CD4-positive, alpha-beta memory T cell (primary cell): ENCODE measurements around the gene MTUS2. TPM values are rescaled to one million over a fixed set of nuclear protein-coding genes. Genes with fewer than 3 reads are reported as not detected.

Source experiments
- CTCF ChIA-PET: fragments of 350-600 bp; sonication (Branson Sonifier 250); formaldehyde crosslinking; loops from one replicate; lab custom pipeline; 2021; ENCODE audit warnings: inconsistent platforms; ENCODE audit not compliant: partially characterized antibody; lab: Charles Lee
- POLR2A ChIA-PET: fragments of 350-600 bp; sonication (Branson Sonifier 250); formaldehyde crosslinking; loops from one replicate; lab custom pipeline; 2021; ENCODE audit not compliant: partially characterized antibody; lab: Charles Lee
- DNase-seq, 5 donors: peaks; one replicate each; pipeline versions ENCODE4 v3.0.0 to v3.0.0-alpha.2; 2020 to 2022; ENCODE audit warnings: mixed read lengths in 1 of 5
- H3K27ac ChIP-seq: one replicate; pipeline ENCODE4 v1.7.0; 2013; ENCODE audit warnings: low read depth, low read length
- H3K27me3 ChIP-seq: 2 replicates; pipeline ENCODE4 v1.7.0; 2013; ENCODE audit warnings: mild to moderate bottlenecking, low read length, moderate library complexity; ENCODE audit not compliant: insufficient read depth
- H3K36me3 ChIP-seq: 2 replicates; pipeline ENCODE4 v1.7.0; 2013; ENCODE audit warnings: mild to moderate bottlenecking, low read length, moderate library complexity; ENCODE audit not compliant: insufficient read depth
- H3K4me1 ChIP-seq: 2 replicates; pipeline ENCODE4 v1.7.0; 2013; ENCODE audit warnings: mild to moderate bottlenecking, low read length, moderate library complexity; ENCODE audit not compliant: insufficient read depth
- H3K4me3 ChIP-seq, 2 donors: one replicate each; pipeline ENCODE4 v1.7.0; 2013; ENCODE audit warnings: low read length in 2 of 2, mild to moderate bottlenecking in 1 of 2
- H3K9me3 ChIP-seq, 2 donors: one replicate each; pipeline ENCODE4 v1.7.0; 2013; ENCODE audit warnings: low read length in 2 of 2, control low read depth in 1 of 2; ENCODE audit not compliant: control insufficient read depth in 1 of 2
- H3K27ac Mint-ChIP-seq, 7 donors: one replicate each; pipeline ENCODE4 v1.8.0; 2020 to 2021; ENCODE audit warnings: mixed read lengths in 7 of 7, mild to moderate bottlenecking in 6 of 7, inconsistent platforms in 3 of 7, moderate library complexity in 3 of 7
- H3K27me3 Mint-ChIP-seq, 2 donors: one replicate each; pipeline ENCODE4 v1.8.0; 2020 to 2021; ENCODE audit warnings: mixed read lengths in 2 of 2
- H3K36me3 Mint-ChIP-seq, 2 donors: one replicate each; pipeline ENCODE4 v1.8.0; 2020 to 2021; ENCODE audit warnings: mixed read lengths in 2 of 2, inconsistent platforms in 1 of 2, mild to moderate bottlenecking in 1 of 2
- H3K4me1 Mint-ChIP-seq, 4 donors: one replicate each; pipeline ENCODE4 v1.8.0; 2020 to 2021; ENCODE audit warnings: mixed read lengths in 4 of 4, mild to moderate bottlenecking in 1 of 4
- H3K4me3 Mint-ChIP-seq, 8 donors: one replicate each; pipeline ENCODE4 v1.8.0; 2020 to 2021; ENCODE audit warnings: mixed read lengths in 8 of 8, mild to moderate bottlenecking in 7 of 8, moderate library complexity in 6 of 8, inconsistent platforms in 3 of 8
- H3K9me3 Mint-ChIP-seq, 8 donors: one replicate each; pipeline ENCODE4 v1.8.0; 2020 to 2021; ENCODE audit warnings: mixed read lengths in 8 of 8, mild to moderate bottlenecking in 5 of 8, inconsistent platforms in 3 of 8, moderate library complexity in 1 of 8
- intact Hi-C: fragments of 100-400 bp; cut with micrococcal nuclease; formaldehyde crosslinking; loops from one replicate; pipeline ENCODE4 v1.15.1; 2023
- polyA plus RNA-seq, 2 donors: library from polyadenylated mRNA; unstranded; fragments of 300-500 nt; fragmentation: Illumina TruSeq; gene quantifications; one replicate each; pipeline ENCODE4 v1.2.3, GENCODE V29; 2021
- total RNA-seq, 2 experiments: library from RNA; stranded (reverse); gene quantifications; one replicate each; pipeline ENCODE4 v1.2.3, GENCODE V29; 2021

The MTUS2 gene
- total and polyA plus RNA-seq, 4 experiments from 2014 or later: 0.12 to 1.1 (median 0.60) TPM

DNA sequence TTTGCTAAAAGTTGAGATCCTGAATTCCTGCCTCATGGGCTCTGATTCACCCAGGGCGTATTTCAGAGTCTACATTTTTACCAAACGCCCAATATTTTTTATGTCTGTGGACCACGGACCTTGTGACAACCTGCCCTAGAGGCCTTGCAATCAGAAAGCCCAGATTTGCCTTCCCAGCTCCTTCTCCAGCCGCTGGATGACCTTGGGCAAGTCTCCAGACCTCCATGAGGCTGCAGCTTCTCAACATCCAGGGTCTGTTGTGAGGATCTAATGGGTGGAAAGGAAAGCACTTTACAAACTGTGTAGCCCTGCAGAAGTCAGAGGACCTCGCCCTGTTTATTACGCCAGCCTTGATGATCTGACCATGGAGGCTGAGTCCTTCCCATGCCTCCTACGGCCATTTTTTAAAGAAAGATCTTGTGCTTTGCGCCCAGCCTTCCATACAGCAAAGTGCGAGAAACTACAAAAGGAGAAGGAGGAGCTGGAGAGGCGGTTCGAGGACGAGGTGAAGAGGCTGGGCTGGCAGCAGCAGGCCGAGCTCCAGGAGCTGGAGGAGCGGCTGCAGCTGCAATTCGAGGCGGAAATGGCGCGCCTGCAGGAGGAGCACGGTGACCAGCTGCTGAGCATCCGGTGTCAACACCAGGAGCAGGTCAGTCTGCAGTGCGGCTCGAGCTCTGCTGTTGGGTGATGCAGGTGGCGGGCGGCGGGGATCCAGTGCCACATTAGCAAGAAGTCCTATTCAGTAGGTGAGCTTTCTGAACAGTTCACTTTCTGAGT lies 659.8 kb downstream of the MTUS2 start:
- ChIA-PET POLR2A (no interaction called here), CTCF (interaction anchor here (1.1 to 1.3 kb wide), 3 partner anchors 8 to 28 kb away, joined by 3 to 4 read pairs (median 3); no protein-coding TSS in a partner anchor)

DNA sequence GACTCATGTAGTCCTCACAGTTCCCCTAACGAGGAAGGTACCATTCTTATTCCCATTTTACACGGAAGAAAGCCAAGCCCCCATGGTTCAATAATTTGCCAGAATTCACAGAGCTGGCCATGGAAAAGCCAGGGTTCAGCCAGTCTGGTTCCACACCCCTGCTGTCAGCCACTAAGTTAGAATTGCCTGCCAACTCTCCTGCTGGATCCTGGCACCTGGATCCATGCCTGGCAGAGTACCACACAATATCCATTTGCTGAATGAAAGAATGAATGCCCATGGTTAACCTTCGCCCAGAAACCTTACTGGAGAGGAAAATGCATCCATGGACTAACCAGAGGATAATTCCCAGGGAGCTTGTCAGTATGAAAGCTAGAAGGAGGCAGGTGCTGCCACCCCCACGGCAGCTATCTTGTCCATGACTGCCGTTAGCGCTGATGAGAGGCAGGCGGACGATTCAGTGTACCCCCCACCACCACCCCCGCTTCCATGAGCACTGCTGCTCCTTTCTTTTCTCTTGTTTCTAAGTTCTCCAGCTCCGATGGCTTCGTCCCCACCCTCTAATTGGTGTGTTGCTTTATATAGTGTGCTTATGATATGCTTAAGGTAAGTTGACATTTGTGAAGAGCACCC lies 660.9 kb downstream of the MTUS2 start:
- intact Hi-C loops: no loop called here
- Histone ChIP-seq H3K4me1 (no peaks in the 10 kb centered on the region), H3K27me3 (no peaks in the 10 kb centered on the region), H3K27ac (no peak overlapping the region), H3K4me3 (no peak overlapping the region), H3K9me3 (no peaks in the 10 kb centered on the region), H3K36me3 (no peaks in the 10 kb centered on the region)
- Mint-ChIP-seq H3K27ac (no peak overlapping the region), H3K4me1 (no peaks in the 10 kb centered on the region), H3K9me3 (no peaks in the 10 kb centered on the region), H3K36me3 (no peaks in the 10 kb centered on the region), H3K27me3 (peaks cover 10 to 15% of the 10 kb centered on the region in 2 donors), H3K4me3 (no peak overlapping the region)
- CTCF ChIA-PET: interaction anchor here (1.2 to 1.3 kb wide), 2 partner anchors 9 to 27 kb away, joined by 3 read pairs; no protein-coding TSS in a partner anchor
- DNase-seq: no peak
- POLR2A ChIA-PET: no interaction called here

More for the DNA sequence above, 659.8 kb downstream of the MTUS2 start:
- no peak overlapping the region for H3K27ac Mint-ChIP-seq
- Histone ChIP-seq H3K4me1 (no peaks in the 10 kb centered on the region), H3K4me3 (no peak overlapping the region), H3K27me3 (no peaks in the 10 kb centered on the region), H3K27ac (no peak overlapping the region), H3K36me3 (no peaks in the 10 kb centered on the region), H3K9me3 (no peaks in the 10 kb centered on the region)
- no peaks in the 10 kb centered on the region for H3K9me3 Mint-ChIP-seq
- no peaks in the 10 kb centered on the region for H3K4me1 Mint-ChIP-seq
- no peak for DNase-seq
- no peak overlapping the region for H3K4me3 Mint-ChIP-seq
- intact Hi-C loops: no loop called here
- no peaks in the 10 kb centered on the region for H3K36me3 Mint-ChIP-seq
- peaks cover 6 to 12% of the 10 kb centered on the region in 2 donors for H3K27me3 Mint-ChIP-seq

- intact Hi-C loops: no loop called here
- no peak overlapping the region for H3K4me3 ChIP-seq
- H3K27me3 Mint-ChIP-seq: peaks cover 10 to 15% of the 10 kb centered on the region in 2 donors
- H3K9me3 ChIP-seq: no peaks in the 10 kb centered on the region
- H3K9me3 Mint-ChIP-seq: no peaks in the 10 kb centered on the region
- H3K27ac Mint-ChIP-seq: no peak overlapping the region
- no peaks in the 10 kb centered on the region for H3K4me1 Mint-ChIP-seq
- H3K27ac ChIP-seq: no peak overlapping the region
- no peaks in the 10 kb centered on the region for H3K36me3 ChIP-seq
- no peak overlapping the region for H3K4me3 Mint-ChIP-seq
- ChIA-PET POLR2A (no interaction called here), CTCF (no interaction called here)
- H3K4me1 ChIP-seq: no peaks in the 10 kb centered on the region
- DNase-seq: no peak
- H3K27me3 ChIP-seq: no peaks in the 10 kb centered on the region
- no peaks in the 10 kb centered on the region for H3K36me3 Mint-ChIP-seq
Measured at GRCh38 chr13:29481603-29482002, 661.5 kb downstream of the MTUS2 start.

DNA sequence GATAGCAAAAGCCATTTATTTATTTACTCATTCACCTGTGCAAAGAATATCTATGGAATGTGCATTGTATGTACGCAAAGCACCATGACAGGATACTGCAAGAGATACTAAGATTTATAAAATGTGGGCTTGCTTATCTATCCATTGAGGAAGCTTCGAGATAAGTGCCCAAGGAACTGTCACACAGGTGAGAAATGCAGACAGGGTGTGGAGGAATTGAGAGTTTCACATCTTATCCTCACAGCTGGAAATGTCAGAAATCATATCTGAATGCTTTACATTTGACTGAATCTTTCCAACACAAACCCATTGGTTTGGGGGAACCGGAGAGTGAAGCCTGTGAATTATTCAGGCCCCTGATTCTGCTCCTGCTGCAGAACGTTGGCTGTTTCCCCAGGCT lies 662.4 kb downstream of the MTUS2 start:
- Histone ChIP-seq H3K4me1 (no peaks in the 10 kb centered on the region), H3K27ac (no peak overlapping the region), H3K27me3 (no peaks in the 10 kb centered on the region), H3K4me3 (no peak overlapping the region), H3K9me3 (no peaks in the 10 kb centered on the region), H3K36me3 (no peaks in the 10 kb centered on the region)
- H3K4me3 Mint-ChIP-seq: no peak overlapping the region
- no peak overlapping the region for H3K27ac Mint-ChIP-seq
- ChIA-PET CTCF (interaction anchor here (1.8 kb wide), 1 partner anchor 10 kb away, joined by 5 read pairs; no protein-coding TSS in a partner anchor), POLR2A (no interaction called here)
- no peak for DNase-seq
- H3K27me3 Mint-ChIP-seq: peaks cover 10 to 14% of the 10 kb centered on the region in 2 donors
- intact Hi-C loops: no loop called here
- H3K36me3 Mint-ChIP-seq: no peaks in the 10 kb centered on the region
- H3K9me3 Mint-ChIP-seq: no peaks in the 10 kb centered on the region
- H3K4me1 Mint-ChIP-seq: no peaks in the 10 kb centered on the region

- no peak overlapping the region for H3K27ac Mint-ChIP-seq
- H3K27me3 Mint-ChIP-seq: peaks cover 10 to 16% of the 10 kb centered on the region in 2 donors
- ChIA-PET POLR2A (no interaction called here), CTCF (interaction anchor here (1.8 kb wide), 1 partner anchor 10 kb away, joined by 5 read pairs; no protein-coding TSS in a partner anchor)
- no peak overlapping the region for H3K4me3 Mint-ChIP-seq
- Histone ChIP-seq H3K27me3 (no peaks in the 10 kb centered on the region), H3K4me3 (no peak overlapping the region), H3K27ac (no peak overlapping the region), H3K4me1 (no peaks in the 10 kb centered on the region), H3K36me3 (no peaks in the 10 kb centered on the region), H3K9me3 (no peaks in the 10 kb centered on the region)
- no peak for DNase-seq
- H3K4me1 Mint-ChIP-seq: no peaks in the 10 kb centered on the region
- H3K9me3 Mint-ChIP-seq: no peaks in the 10 kb centered on the region
- intact Hi-C loops: no loop called here
- H3K36me3 Mint-ChIP-seq: no peaks in the 10 kb centered on the region
Measured at GRCh38 chr13:29483211-29483610, 663.1 kb downstream of the MTUS2 start.

GRCh38 chr13:29483623-29484022 lies 663.5 kb downstream of the MTUS2 start:
- Mint-ChIP-seq H3K4me1 (no peaks in the 10 kb centered on the region), H3K36me3 (no peaks in the 10 kb centered on the region), H3K9me3 (no peaks in the 10 kb centered on the region), H3K27ac (no peak overlapping the region), H3K4me3 (no peak overlapping the region), H3K27me3 (peaks cover 12% of the 10 kb centered on the region in 2 donors)
- Histone ChIP-seq H3K9me3 (no peaks in the 10 kb centered on the region), H3K4me3 (no peak overlapping the region), H3K27me3 (no peaks in the 10 kb centered on the region), H3K36me3 (no peaks in the 10 kb centered on the region), H3K4me1 (no peaks in the 10 kb centered on the region), H3K27ac (no peak overlapping the region)
- intact Hi-C loops: no loop called here
- CTCF ChIA-PET: interaction anchor here (1.8 to 3.0 kb wide), 2 partner anchors 11 to 25 kb away, joined by 5 to 8 read pairs; no protein-coding TSS in a partner anchor
- POLR2A ChIA-PET: no interaction called here
- no peak for DNase-seq

- no peaks in the 10 kb centered on the region for H3K27me3 ChIP-seq
- POLR2A ChIA-PET: no interaction called here
- intact Hi-C loops: no loop called here
- H3K9me3 Mint-ChIP-seq: no peaks in the 10 kb centered on the region
- no peak overlapping the region for H3K4me3 ChIP-seq
- H3K9me3 ChIP-seq: no peaks in the 10 kb centered on the region
- H3K4me1 Mint-ChIP-seq: no peaks in the 10 kb centered on the region
- H3K4me3 Mint-ChIP-seq: no peak overlapping the region
- H3K27ac ChIP-seq: no peak overlapping the region
- peaks cover 12 to 13% of the 10 kb centered on the region in 2 donors for H3K27me3 Mint-ChIP-seq
- no peaks in the 10 kb centered on the region for H3K4me1 ChIP-seq
- DNase-seq: no peak
- H3K36me3 Mint-ChIP-seq: no peaks in the 10 kb centered on the region
- no peaks in the 10 kb centered on the region for H3K36me3 ChIP-seq
- no peak overlapping the region for H3K27ac Mint-ChIP-seq
- CTCF ChIA-PET: interaction anchor here (3.0 kb wide), 1 partner anchor 24 kb away, joined by 8 read pairs; no protein-coding TSS in a partner anchor
Measured at GRCh38 chr13:29484236-29484635, 664.1 kb downstream of the MTUS2 start.
